GM10266 (cell line): Measurements from ENCODE around the gene GATAD2A.
A peak's percentile ranks its signal among the peaks of the same experiment; 100 is the strongest.

ENCODE experiments used
- DNase-seq: peaks from one replicate; pipeline ENCODE4 v3.0.0; 2012; ENCODE audit errors: extremely low spot score
- CTCF ChIP-seq: IDR thresholded peaks from 2 replicates; pipeline ENCODE4 v1.5.1; 2012; ENCODE audit warnings: mild to moderate bottlenecking, low read depth; ENCODE audit not compliant: control insufficient read depth, insufficient read depth; ENCODE audit errors: missing control alignments

GATAD2A gene

GRCh38 chr19:19540715-19541515 lies 135.4 kb downstream of the GATAD2A start:
- DNase-seq = peak; percentile 93
- TF ChIP-seq CTCF = no peak

- TF ChIP-seq CTCF = no peak
- DNase-seq = no peak
Measured at GRCh38 chr19:19541616-19542015, 136.1 kb downstream of the GATAD2A start.

DNA sequence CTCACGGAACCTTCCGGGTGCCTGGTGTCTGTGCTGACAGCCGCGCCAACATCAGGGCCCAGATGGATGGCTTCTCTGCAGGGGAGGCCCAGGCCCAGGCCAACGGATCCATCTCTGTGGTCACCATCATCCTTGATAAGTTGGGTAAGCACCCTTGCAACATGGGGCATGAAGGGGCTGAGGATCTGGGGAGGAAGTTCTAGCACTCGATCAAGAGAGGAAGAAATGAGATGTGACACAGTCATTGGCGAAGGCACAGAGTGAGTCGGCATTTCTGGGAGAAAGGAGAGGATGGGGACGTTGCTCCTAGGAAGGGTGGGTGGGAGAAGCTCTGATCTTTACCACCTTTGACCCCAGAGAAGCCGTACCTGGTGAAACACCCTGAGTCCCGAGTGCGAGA lies 137.0 kb downstream of the GATAD2A start:
- TF ChIP-seq CTCF = no peak
- DNase-seq = no peak

DNA sequence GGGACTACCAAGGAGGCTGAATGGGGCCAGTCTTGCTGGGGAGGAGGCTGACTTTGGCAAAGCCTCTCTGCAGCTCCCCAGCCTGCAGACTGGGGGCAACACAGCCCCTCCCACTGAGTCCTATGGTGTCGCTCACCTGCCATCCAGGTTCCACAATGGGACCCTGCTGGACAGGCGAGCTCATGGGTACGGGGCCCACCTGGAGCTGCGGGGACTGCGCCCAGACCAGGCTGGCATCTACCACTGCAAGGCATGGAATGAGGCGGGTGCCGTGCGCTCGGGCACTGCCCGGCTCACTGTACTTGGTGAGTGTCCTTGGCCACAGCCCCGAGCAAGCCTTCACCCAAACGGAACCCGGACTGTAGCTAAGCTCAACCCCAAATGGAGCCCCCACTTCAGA lies 137.6 kb downstream of the GATAD2A start:
- TF ChIP-seq CTCF = no peak
- no peak for DNase-seq

DNA sequence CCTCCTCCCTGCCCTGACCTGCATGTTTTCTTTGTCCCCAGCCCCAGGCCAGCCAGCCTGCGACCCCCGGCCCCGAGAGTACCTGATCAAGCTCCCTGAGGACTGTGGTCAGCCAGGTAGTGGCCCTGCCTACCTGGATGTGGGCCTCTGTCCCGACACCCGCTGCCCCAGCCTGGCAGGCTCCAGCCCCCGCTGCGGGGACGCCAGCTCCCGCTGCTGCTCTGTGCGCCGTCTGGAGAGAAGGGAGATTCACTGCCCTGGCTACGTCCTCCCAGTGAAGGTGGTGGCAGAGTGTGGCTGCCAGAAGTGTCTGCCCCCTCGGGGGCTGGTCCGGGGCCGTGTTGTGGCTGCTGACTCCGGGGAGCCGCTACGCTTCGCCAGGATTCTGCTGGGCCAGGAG lies 138.2 kb downstream of the GATAD2A start:
- no peak for TF ChIP-seq CTCF
- DNase-seq = no peak

DNA sequence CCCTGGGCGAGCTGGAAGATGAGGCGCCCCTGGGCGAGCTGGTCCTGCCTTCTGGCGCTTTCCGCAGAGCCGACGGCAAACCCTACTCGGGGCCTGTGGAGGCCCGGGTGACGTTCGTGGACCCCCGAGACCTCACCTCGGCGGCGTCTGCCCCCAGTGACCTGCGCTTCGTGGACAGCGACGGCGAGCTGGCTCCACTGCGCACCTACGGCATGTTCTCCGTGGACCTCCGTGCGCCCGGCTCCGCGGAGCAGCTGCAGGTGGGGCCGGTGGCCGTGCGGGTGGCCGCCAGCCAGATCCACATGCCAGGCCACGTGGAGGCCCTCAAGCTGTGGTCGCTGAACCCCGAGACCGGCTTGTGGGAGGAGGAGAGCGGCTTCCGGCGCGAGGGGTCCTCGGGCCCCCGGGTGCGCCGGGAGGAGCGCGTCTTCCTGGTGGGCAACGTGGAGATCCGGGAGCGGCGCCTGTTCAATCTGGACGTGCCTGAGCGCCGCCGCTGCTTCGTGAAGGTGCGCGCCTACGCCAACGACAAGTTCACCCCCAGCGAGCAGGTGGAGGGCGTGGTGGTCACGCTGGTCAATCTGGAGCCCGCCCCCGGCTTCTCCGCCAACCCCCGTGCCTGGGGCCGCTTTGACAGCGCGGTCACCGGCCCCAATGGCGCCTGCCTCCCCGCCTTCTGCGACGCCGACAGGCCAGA lies 138.9 kb downstream of the GATAD2A start:
- no peak for TF ChIP-seq CTCF
- no peak for DNase-seq

- no peak for TF ChIP-seq CTCF
- no peak for DNase-seq
Measured at GRCh38 chr19:19544954-19545591, 139.6 kb downstream of the GATAD2A start.
